MV-4-11 (cell line): Measurements from ENCODE around the gene CYGB.
"Not testable (repeated sequence)": the region's sequence is repeated elsewhere in the genome, so short reads cannot be mapped to it uniquely, and the experiment has no call there.

Experiments
- DNase-seq: peaks from one replicate; lab custom pipeline; 2025; lab: John Stamatoyannopoulos, UW

Gene CYGB

GRCh38 chr17:76523084-76524037 lies 14.1 kb downstream of the CYGB start:
- peak; percentile 37 for DNase-seq

GRCh38 chr17:76521683-76522082 lies 15.8 kb downstream of the CYGB start:
- not testable (repeated sequence) for DNase-seq

- DNase-seq = no peak
Measured at GRCh38 chr17:76521262-76521661, 16.2 kb downstream of the CYGB start.

- DNase-seq = no peak
Measured at GRCh38 chr17:76519048-76519966, 18.2 kb downstream of the CYGB start.

GRCh38 chr17:76517638-76518038 lies 19.9 kb downstream of the CYGB start:
- DNase-seq = no peak

- DNase-seq = peak; percentile 96
Measured at GRCh38 chr17:76515274-76515949, 22.1 kb downstream of the CYGB start.

GRCh38 chr17:76514355-76514754 lies 23.2 kb downstream of the CYGB start:
- not testable (repeated sequence) for DNase-seq

GRCh38 chr17:76513306-76513692 lies 24.2 kb downstream of the CYGB start:
- no peak for DNase-seq

GRCh38 chr17:76512366-76513305 lies 24.9 kb downstream of the CYGB start:
- DNase-seq = no peak

- DNase-seq = peak; percentile 55
Measured at GRCh38 chr17:76511668-76512365, 25.7 kb downstream of the CYGB start.

- no peak for DNase-seq
Measured at GRCh38 chr17:76510831-76511244, 26.7 kb downstream of the CYGB start.

- not testable (repeated sequence) for DNase-seq
Measured at GRCh38 chr17:76508472-76509063, 28.9 kb downstream of the CYGB start.

- DNase-seq = peak; percentile 51
Measured at GRCh38 chr17:76506408-76507345, 30.8 kb downstream of the CYGB start.

- no peak for DNase-seq
Measured at GRCh38 chr17:76504117-76504516, 33.4 kb downstream of the CYGB start.

- DNase-seq = peak; percentile 65
Measured at GRCh38 chr17:76502341-76503211, 34.9 kb downstream of the CYGB start.

GRCh38 chr17:76501827-76502307 lies 35.6 kb downstream of the CYGB start:
- DNase-seq = no peak

- peak; percentile 78 for DNase-seq
Measured at GRCh38 chr17:76501018-76501826, 36.3 kb downstream of the CYGB start, which contains the start of gene RHBDF2. Gene RHBDF2, minus strand, starts transcription at chr17:76501423. Its CDS starts 19,899 bp downstream, at chr17:76481524.
